SK-N-SH (cell line): ENCODE data around the gene CYBC1. TPM values are rescaled to one million over a fixed set of nuclear protein-coding genes. Genes with fewer than 3 reads are reported as not detected.

Source experiments
- CTCF ChIA-PET: fragments of 300-600, 350-600 bp; formaldehyde crosslinking; extraction: SDS; loops from one replicate; lab custom pipeline; 2021; lab: Yijun Ruan, JAX
- POLR2A ChIA-PET: fragments of 350-600 bp; sonication (Branson Sonifier 250); formaldehyde crosslinking; extraction: SDS; loops from one replicate; lab custom pipeline; 2020; ENCODE audit warnings: antibody characterized with exemption, inconsistent platforms; lab: Yijun Ruan, JAX
- DNase-seq: peaks from one replicate; pipeline ENCODE4 v3.0.0; 2012
- H2AFZ ChIP-seq: fragments of 200-600 bp; sonication (generic); 2 replicates; pipeline ENCODE4 v1.8.1; 2016; ENCODE audit warnings: antibody characterized with exemption, mild to moderate bottlenecking, low read depth
- H3F3A ChIP-seq: fragments of 200-600 bp; sonication (generic); replicated peaks from 2 replicates; pipeline ENCODE3; 2016; ENCODE audit warnings: antibody characterized with exemption, mild to moderate bottlenecking; ENCODE audit not compliant: insufficient read depth
- H3K27ac ChIP-seq, 2 experiments: fragments of 200-500 bp in 1 of 2; fragments of 200-600 bp in 1 of 2; sonication (Bioruptor generic) in 1 of 2; sonication (generic), shearing (Covaris generic) in 1 of 2; 2 replicates each; pipeline versions ENCODE4 v1.5.1 to v1.6.1; 2014 to 2016; ENCODE audit warnings: low read depth in 2 of 2, inconsistent platforms in 1 of 2, low read length in 1 of 2, mild to moderate bottlenecking in 1 of 2, mixed read lengths in 1 of 2
- H3K27me3 ChIP-seq: fragments of 200-600 bp; sonication (generic), shearing (Covaris generic); 2 replicates; pipeline ENCODE4 v1.6.1; 2016; ENCODE audit warnings: mixed run types; ENCODE audit not compliant: insufficient read depth
- H3K36me3 ChIP-seq, 2 experiments: fragments of 200-500 bp in 1 of 2; fragments of 200-600 bp in 1 of 2; sonication (Bioruptor generic) in 1 of 2; sonication (generic) in 1 of 2; replicated peaks in 1 of 2; 2 replicates each; pipeline versions ENCODE3 to v1.5.1; 2014 to 2016; ENCODE audit warnings: low read length in 1 of 2, mild to moderate bottlenecking in 1 of 2; ENCODE audit not compliant: insufficient read depth in 2 of 2, control insufficient read depth in 1 of 2
- H3K4me1 ChIP-seq, 2 experiments: fragments of 200-500 bp in 1 of 2; fragments of 200-600 bp in 1 of 2; sonication (Bioruptor generic) in 1 of 2; sonication (generic), shearing (Covaris generic) in 1 of 2; 2 replicates each; pipeline versions ENCODE4 v1.5.1 to v1.6.1; 2014 to 2016; ENCODE audit warnings: low read depth in 1 of 2, low read length in 1 of 2, mixed run types in 1 of 2; ENCODE audit not compliant: insufficient read depth in 2 of 2, control insufficient read depth in 1 of 2
- H3K4me2 ChIP-seq: fragments of 200-600 bp; sonication (generic), shearing (Covaris generic); 2 replicates; pipeline ENCODE4 v1.6.1; 2017; ENCODE audit warnings: mixed run types
- H3K4me3 ChIP-seq, 2 experiments: fragments of 200-500 bp in 1 of 2; fragments of 200-600 bp in 1 of 2; sonication (Bioruptor generic) in 1 of 2; sonication (generic), shearing (Covaris generic) in 1 of 2; 2 replicates each; pipeline versions ENCODE4 v1.5.1 to v1.8.1; 2014 to 2016; ENCODE audit warnings: low read depth in 2 of 2, inconsistent platforms in 1 of 2, low read length in 1 of 2, mild to moderate bottlenecking in 1 of 2, mixed read lengths in 1 of 2, moderate library complexity in 1 of 2
- H3K79me2 ChIP-seq: fragments of 200-600 bp; sonication (generic); 2 replicates; pipeline ENCODE4 v1.8.1; 2017; ENCODE audit warnings: mild to moderate bottlenecking; ENCODE audit not compliant: insufficient read depth
- H3K9ac ChIP-seq: fragments of 200-600 bp; sonication (generic); 2 replicates; pipeline ENCODE4 v1.6.1; 2017; ENCODE audit warnings: mixed run types
- H3K9me2 ChIP-seq: fragments of 200-600 bp; sonication (generic); 2 replicates; pipeline ENCODE4 v1.6.1; 2017; ENCODE audit warnings: mixed run types
- H3K9me3 ChIP-seq: fragments of 200-600 bp; sonication (generic); 2 replicates; pipeline ENCODE4 v1.6.1; 2017; ENCODE audit warnings: mixed run types, mild to moderate bottlenecking, moderate library complexity
- H4K20me1 ChIP-seq: fragments of 200-600 bp; sonication (generic); 2 replicates; pipeline ENCODE4 v1.6.1; 2017; ENCODE audit warnings: mild to moderate bottlenecking, mixed run types; ENCODE audit not compliant: insufficient read depth
- CHD2 ChIP-seq: fragments of 150-350 bp; IDR thresholded peaks from 2 replicates; pipeline ENCODE4 v1.6.1; 2018; ENCODE audit warnings: low read length; ENCODE audit not compliant: partially characterized antibody
- CTCF ChIP-seq: fragments of 200-600 bp; sonication (generic); IDR thresholded peaks from 2 replicates; pipeline ENCODE4 v1.6.1; 2017; ENCODE audit warnings: antibody characterized with exemption, mild to moderate bottlenecking, moderate library complexity
- EP300 ChIP-seq, 2 experiments: IDR thresholded peaks; 2 replicates each; pipeline versions ENCODE4 v1.4.0 to v1.6.1; 2012; ENCODE audit warnings: borderline replicate concordance in 1 of 2, low read depth in 1 of 2, low read length in 1 of 2
- EZH2phosphoT487 ChIP-seq: fragments of 200-600 bp; sonication (generic); IDR thresholded peaks from 2 replicates; pipeline ENCODE4 v1.6.1; 2017; ENCODE audit warnings: low read depth, mixed run types, mild to moderate bottlenecking, antibody characterized with exemption, moderate library complexity, borderline replicate concordance
- GABPA ChIP-seq: IDR thresholded peaks from 2 replicates; pipeline ENCODE4 v1.4.0; 2012; ENCODE audit warnings: low read depth, mild to moderate bottlenecking
- GATA2 ChIP-seq: sonication (generic); formaldehyde crosslinking; IDR thresholded peaks from 2 replicates; pipeline ENCODE4 v1.5.0; 2020; ENCODE audit warnings: mild to moderate bottlenecking, missing genetic modification reagents
- MEF2A ChIP-seq: IDR thresholded peaks from 2 replicates; pipeline ENCODE4 v1.4.0; 2012; ENCODE audit warnings: low read depth, borderline replicate concordance
- MXI1 ChIP-seq: IDR thresholded peaks from 2 replicates; pipeline ENCODE4 v1.6.1; 2012; ENCODE audit warnings: mild to moderate bottlenecking, low read depth, low read length, improper control_type of control experiment
- NFIC ChIP-seq: IDR thresholded peaks from 2 replicates; pipeline ENCODE4 v1.4.0; 2012; ENCODE audit warnings: borderline replicate concordance
- PBX3 ChIP-seq: IDR thresholded peaks from 2 replicates; pipeline ENCODE4; 2012
- POLR2AphosphoS5 ChIP-seq: IDR thresholded peaks from 2 replicates; pipeline ENCODE4 v1.6.1; 2012; ENCODE audit warnings: low read depth, low read length
- RAD21 ChIP-seq: IDR thresholded peaks from 2 replicates; pipeline ENCODE4 v1.6.1; 2012; ENCODE audit warnings: mild to moderate bottlenecking, low read length
- SIN3A ChIP-seq: IDR thresholded peaks from 2 replicates; pipeline ENCODE4 v1.6.1; 2012; ENCODE audit warnings: low read depth, mild to moderate bottlenecking, low read length, moderate library complexity, borderline replicate concordance
- SMC3 ChIP-seq: IDR thresholded peaks from 2 replicates; pipeline ENCODE4 v1.6.1; 2012; ENCODE audit warnings: low read depth, low read length, improper control_type of control experiment
- TCF12 ChIP-seq: IDR thresholded peaks from 2 replicates; pipeline ENCODE4 v1.4.0; 2012
- YY1 ChIP-seq: IDR thresholded peaks from 2 replicates; pipeline ENCODE4 v1.4.0; 2012; ENCODE audit warnings: low read depth, mild to moderate bottlenecking
- WGBS: methylation state at CpG from one replicate; pipeline ENCODE4 v1.1.6; 2017; ENCODE audit warnings: low lambda C conversion rate; 5-methylcytosine and 5-hydroxymethylcytosine counted together
- polyA plus RNA-seq, 3 experiments: library from polyadenylated mRNA; depleted of rRNA; stranded (reverse); fragments of >200 nt; gene quantifications; 2 replicates each; pipeline ENCODE4 v1.2.3, GENCODE V29; 2012
- TF ChIP-seq, protein P1 (sequence below): IDR thresholded peaks from 2 replicates; pipeline ENCODE4 v1.6.1; 2012; ENCODE audit warnings: mild to moderate bottlenecking, low read depth, low read length, moderate library complexity
- TF ChIP-seq, protein P2 (sequence below): IDR thresholded peaks from 2 replicates; pipeline ENCODE4 v1.4.0; 2012; ENCODE audit warnings: low read depth, borderline replicate concordance
- TF ChIP-seq, protein P3 (sequence below): fragments of 150-350 bp; IDR thresholded peaks from 2 replicates; pipeline ENCODE4 v1.6.1; 2017; ENCODE audit warnings: antibody characterized with exemption, low read length, low read depth, borderline replicate concordance
- TF ChIP-seq, protein P4 (sequence below): IDR thresholded peaks from 2 replicates; pipeline ENCODE4 v1.4.0; 2012; ENCODE audit warnings: low read depth

Gene CYBC1
- polyA plus RNA-seq, 1 of the 3 experiments (the other 2 are of a cell fraction) = 165 TPM

DNA sequence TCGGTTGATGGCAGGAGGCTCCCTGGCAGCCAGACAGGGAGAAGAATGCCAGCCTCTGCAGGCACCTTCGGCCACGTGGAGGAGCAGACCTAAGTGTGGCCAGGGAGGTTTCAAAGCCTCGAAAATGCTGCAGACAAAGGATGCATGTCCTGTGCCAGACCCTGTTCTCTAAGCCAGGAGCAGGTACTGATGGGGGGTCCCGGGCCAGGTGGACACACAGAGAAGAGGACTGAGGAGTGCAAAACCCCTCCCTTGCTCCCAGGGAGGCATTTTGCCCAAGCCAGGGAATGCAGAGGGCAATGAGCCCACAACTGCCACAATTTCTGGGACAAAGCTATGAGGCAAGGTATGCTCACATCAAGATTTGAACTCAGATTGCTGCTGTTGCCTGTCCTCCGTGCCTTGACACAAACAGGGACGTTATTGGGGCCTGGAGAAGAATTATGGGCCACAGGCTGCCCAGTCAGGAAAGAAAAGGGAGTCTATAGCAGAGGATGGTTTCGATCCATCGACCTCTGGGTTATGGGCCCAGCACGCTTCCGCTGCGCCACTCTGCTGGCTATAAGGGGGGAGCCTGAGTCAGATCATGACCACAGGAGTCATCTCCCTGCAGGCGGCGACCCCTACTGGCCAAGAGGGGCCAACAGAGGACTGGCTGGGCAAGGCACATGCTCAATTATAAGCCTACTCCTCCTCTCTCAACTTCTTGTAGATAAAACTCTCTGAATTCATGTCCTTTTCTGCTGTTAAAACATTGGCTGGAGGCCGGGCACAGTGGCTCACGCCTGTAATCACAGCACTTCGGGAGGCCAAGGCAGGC is 43.9 kb upstream of the CYBC1 start:
- peak overlapping the region; percentile 50 to 76 for H3K27ac ChIP-seq
- H4K20me1 ChIP-seq = 0 out of 2 replicates have a peak, but pooled peaks cover 3% of the 10 kb centered on the region
- H3K36me3 ChIP-seq = no peaks in the 10 kb centered on the region
- peak; percentile 94 for DNase-seq
- WGBS = 5% methylated on average over 15 of the region's 17 CpGs
- no peaks in the 10 kb centered on the region for H3K79me2 ChIP-seq
- H3K27me3 ChIP-seq = no peaks in the 10 kb centered on the region
- peak overlapping the region; percentile 22 to 57 for H3K4me3 ChIP-seq
- no peaks in the 10 kb centered on the region for H3K9me2 ChIP-seq
- peak overlapping the region; percentile 54; the same call in 1 of the 2 replicates for H3K4me2 ChIP-seq
- CTCF ChIA-PET = interaction anchor here (0.6 to 5.6 kb wide), 24 partner anchors 9 to 128 kb away, joined by 3 to 35 read pairs (median 4); partner anchors contain the start of genes FOXK2 and NARF
- no peak overlapping the region for H3K9ac ChIP-seq
- H2AFZ ChIP-seq = 0 out of 2 replicates have a peak overlapping the region, but pooled peaks have one; percentile 45
- peaks cover 8 to 21% of the 10 kb centered on the region in 2 experiments; a peak in 2 of 4 replicates for H3K4me1 ChIP-seq
- H3F3A ChIP-seq = peaks cover 27% of the 10 kb centered on the region
- H3K9me3 ChIP-seq = no peaks in the 10 kb centered on the region
- POLR2A ChIA-PET = interaction anchor here (0.6 to 1.0 kb wide), 2 partner anchors 9 to 36 kb away, joined by 3 read pairs; no protein-coding TSS in a partner anchor
- peak; percentile 100 for TF ChIP-seq CTCF
- peak; percentile 74 for TF ChIP-seq TCF12
- TF ChIP-seq, protein P1, sequence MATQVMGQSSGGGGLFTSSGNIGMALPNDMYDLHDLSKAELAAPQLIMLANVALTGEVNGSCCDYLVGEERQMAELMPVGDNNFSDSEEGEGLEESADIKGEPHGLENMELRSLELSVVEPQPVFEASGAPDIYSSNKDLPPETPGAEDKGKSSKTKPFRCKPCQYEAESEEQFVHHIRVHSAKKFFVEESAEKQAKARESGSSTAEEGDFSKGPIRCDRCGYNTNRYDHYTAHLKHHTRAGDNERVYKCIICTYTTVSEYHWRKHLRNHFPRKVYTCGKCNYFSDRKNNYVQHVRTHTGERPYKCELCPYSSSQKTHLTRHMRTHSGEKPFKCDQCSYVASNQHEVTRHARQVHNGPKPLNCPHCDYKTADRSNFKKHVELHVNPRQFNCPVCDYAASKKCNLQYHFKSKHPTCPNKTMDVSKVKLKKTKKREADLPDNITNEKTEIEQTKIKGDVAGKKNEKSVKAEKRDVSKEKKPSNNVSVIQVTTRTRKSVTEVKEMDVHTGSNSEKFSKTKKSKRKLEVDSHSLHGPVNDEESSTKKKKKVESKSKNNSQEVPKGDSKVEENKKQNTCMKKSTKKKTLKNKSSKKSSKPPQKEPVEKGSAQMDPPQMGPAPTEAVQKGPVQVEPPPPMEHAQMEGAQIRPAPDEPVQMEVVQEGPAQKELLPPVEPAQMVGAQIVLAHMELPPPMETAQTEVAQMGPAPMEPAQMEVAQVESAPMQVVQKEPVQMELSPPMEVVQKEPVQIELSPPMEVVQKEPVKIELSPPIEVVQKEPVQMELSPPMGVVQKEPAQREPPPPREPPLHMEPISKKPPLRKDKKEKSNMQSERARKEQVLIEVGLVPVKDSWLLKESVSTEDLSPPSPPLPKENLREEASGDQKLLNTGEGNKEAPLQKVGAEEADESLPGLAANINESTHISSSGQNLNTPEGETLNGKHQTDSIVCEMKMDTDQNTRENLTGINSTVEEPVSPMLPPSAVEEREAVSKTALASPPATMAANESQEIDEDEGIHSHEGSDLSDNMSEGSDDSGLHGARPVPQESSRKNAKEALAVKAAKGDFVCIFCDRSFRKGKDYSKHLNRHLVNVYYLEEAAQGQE = no peak; the same call in 1 of the 2 replicates
- TF ChIP-seq RAD21 = peak; percentile 50
- TF ChIP-seq EP300 (IDR thresholded peaks at IDR 0.05; ENCODE audit: borderline replicate concordance in 1 of 2, low read depth in 1 of 2, low read length in 1 of 2) = peak in 1 of 2 experiments; percentile 64; a peak in 1 of 4 replicates
- TF ChIP-seq PBX3 = peak; percentile 75
- TF ChIP-seq CHD2 = peak; percentile 90
- TF ChIP-seq SMC3 = peak; percentile 53
- TF ChIP-seq, protein P2, sequence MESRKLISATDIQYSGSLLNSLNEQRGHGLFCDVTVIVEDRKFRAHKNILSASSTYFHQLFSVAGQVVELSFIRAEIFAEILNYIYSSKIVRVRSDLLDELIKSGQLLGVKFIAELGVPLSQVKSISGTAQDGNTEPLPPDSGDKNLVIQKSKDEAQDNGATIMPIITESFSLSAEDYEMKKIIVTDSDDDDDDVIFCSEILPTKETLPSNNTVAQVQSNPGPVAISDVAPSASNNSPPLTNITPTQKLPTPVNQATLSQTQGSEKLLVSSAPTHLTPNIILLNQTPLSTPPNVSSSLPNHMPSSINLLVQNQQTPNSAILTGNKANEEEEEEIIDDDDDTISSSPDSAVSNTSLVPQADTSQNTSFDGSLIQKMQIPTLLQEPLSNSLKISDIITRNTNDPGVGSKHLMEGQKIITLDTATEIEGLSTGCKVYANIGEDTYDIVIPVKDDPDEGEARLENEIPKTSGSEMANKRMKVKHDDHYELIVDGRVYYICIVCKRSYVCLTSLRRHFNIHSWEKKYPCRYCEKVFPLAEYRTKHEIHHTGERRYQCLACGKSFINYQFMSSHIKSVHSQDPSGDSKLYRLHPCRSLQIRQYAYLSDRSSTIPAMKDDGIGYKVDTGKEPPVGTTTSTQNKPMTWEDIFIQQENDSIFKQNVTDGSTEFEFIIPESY = no peak
- TF ChIP-seq, protein P3, sequence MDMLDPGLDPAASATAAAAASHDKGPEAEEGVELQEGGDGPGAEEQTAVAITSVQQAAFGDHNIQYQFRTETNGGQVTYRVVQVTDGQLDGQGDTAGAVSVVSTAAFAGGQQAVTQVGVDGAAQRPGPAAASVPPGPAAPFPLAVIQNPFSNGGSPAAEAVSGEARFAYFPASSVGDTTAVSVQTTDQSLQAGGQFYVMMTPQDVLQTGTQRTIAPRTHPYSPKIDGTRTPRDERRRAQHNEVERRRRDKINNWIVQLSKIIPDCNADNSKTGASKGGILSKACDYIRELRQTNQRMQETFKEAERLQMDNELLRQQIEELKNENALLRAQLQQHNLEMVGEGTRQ = peak; percentile 2; the same call in 1 of the 2 replicates
- TF ChIP-seq EZH2phosphoT487 = no peak
- TF ChIP-seq SIN3A = peak; percentile 80; the same call in 1 of the 2 replicates
- 0 out of 2 replicates have a peak, but pooled peaks have one; percentile 57 for TF ChIP-seq YY1
- peak; percentile 26; the same call in 1 of the 2 replicates for TF ChIP-seq GABPA
- TF ChIP-seq POLR2AphosphoS5 = 0 out of 2 replicates have a peak, but pooled peaks have one; percentile 20
- peak; percentile 86 for TF ChIP-seq MXI1
- TF ChIP-seq NFIC = peak; percentile 65; the same call in 1 of the 2 replicates
- TF ChIP-seq, protein P4, sequence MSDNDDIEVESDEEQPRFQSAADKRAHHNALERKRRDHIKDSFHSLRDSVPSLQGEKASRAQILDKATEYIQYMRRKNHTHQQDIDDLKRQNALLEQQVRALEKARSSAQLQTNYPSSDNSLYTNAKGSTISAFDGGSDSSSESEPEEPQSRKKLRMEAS = peak; percentile 88
- TF ChIP-seq GATA2 (CRISPR knock-in tag) = peak; percentile 89
- TF ChIP-seq MEF2A = no peak; the same call in 1 of the 2 replicates
